GM12872 (cell line): ENCODE results near the gene METTL17.

ENCODE experiments used
- CTCF ChIP-seq: IDR thresholded peaks from 3 replicates; pipeline ENCODE4 v1.5.1; 2011; ENCODE audit warnings: low read depth, mild to moderate bottlenecking, low read length, moderate library complexity; ENCODE audit not compliant: insufficient read depth

Gene METTL17

GRCh38 chr14:20988717-20989470 lies 886 bp upstream of the METTL17 start:
- no peak for TF ChIP-seq CTCF

- TF ChIP-seq CTCF, result no peak
Measured at GRCh38 chr14:20989471-20989786, 351 bp upstream of the METTL17 start.

- no peak for TF ChIP-seq CTCF
Measured at GRCh38 chr14:20996521-20996920, 6.7 kb downstream of the METTL17 start.

- no peak for TF ChIP-seq CTCF
Measured at GRCh38 chr14:20997115-20997514, 7.3 kb downstream of the METTL17 start.

GRCh38 chr14:20997564-20997963 lies 7.8 kb downstream of the METTL17 start:
- TF ChIP-seq CTCF, result no peak

- TF ChIP-seq CTCF, result no peak
Measured at GRCh38 chr14:20998139-20998538, 8.4 kb downstream of the METTL17 start.

- no peak for TF ChIP-seq CTCF
Measured at GRCh38 chr14:20998674-20999366, 9.0 kb downstream of the METTL17 start, which contains the start of gene SLC39A2. Gene SLC39A2 (plus strand): TSS chr14:20999293. CDS start chr14:20999447, 154 bp downstream.
